Sigmoid colon (tissue), 4 donors: ENCODE results near the gene COBL.

Source experiments
- POLR2A ChIP-seq, 2 donors: fragments of 450-650 bp; IDR thresholded peaks; one replicate each; pipeline ENCODE4 v1.6.1; 2016; ENCODE audit warnings: antibody characterized with exemption in 2 of 2, mild to moderate bottlenecking in 2 of 2, moderate library complexity in 2 of 2
- POLR2AphosphoS5 ChIP-seq, 4 donors: sonication (generic); formaldehyde crosslinking; IDR thresholded peaks; one replicate each; pipeline ENCODE4 v1.6.1; 2017; ENCODE audit warnings: antibody characterized with exemption in 4 of 4
- TF ChIP-seq, protein P1 (sequence below), 4 experiments: fragments of 450-650 bp in 3 of 4; fragments of 200-600 bp in 1 of 4; IDR thresholded peaks; one replicate each; pipeline ENCODE4 v1.5.1; 2016 to 2019; ENCODE audit warnings: antibody characterized with exemption in 4 of 4, mild to moderate bottlenecking in 3 of 4, moderate library complexity in 2 of 4

DNA sequence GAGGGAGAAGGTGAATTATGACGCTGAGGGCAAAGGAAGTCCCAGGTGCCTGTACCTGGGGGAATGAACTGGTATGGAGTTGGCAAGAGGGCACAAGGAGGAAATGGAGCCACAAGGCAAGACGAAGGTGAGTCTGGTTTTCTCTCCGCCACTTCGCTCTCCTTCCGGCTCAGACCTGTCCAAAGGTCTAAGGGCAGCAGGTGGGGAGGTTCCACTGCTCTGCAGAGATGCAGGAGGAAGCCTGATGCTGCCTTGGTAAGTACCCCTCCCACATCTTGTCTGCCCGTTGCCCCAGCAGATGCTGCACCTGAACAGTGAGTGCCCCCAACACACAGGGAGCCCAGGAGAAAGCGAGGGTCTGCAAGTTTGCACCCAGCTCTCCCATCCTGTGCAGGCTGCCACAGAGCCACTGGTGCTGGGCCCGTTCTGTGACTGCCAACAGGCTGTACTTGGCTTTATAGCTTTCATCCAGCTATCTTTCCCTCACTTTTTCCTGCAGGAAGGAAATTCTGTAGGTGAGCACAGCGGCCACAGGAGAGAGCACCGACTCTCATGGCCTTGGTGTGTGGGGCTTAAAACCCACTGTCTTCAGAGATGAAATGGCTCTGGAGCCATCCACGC lies 235.2 kb downstream of the COBL start:
- TF ChIP-seq, protein P1, sequence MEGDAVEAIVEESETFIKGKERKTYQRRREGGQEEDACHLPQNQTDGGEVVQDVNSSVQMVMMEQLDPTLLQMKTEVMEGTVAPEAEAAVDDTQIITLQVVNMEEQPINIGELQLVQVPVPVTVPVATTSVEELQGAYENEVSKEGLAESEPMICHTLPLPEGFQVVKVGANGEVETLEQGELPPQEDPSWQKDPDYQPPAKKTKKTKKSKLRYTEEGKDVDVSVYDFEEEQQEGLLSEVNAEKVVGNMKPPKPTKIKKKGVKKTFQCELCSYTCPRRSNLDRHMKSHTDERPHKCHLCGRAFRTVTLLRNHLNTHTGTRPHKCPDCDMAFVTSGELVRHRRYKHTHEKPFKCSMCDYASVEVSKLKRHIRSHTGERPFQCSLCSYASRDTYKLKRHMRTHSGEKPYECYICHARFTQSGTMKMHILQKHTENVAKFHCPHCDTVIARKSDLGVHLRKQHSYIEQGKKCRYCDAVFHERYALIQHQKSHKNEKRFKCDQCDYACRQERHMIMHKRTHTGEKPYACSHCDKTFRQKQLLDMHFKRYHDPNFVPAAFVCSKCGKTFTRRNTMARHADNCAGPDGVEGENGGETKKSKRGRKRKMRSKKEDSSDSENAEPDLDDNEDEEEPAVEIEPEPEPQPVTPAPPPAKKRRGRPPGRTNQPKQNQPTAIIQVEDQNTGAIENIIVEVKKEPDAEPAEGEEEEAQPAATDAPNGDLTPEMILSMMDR (IDR thresholded peaks at IDR 0.05), result no peak
- TF ChIP-seq POLR2A (IDR thresholded peaks at IDR 0.05) (no peak), POLR2AphosphoS5 (IDR thresholded peaks at IDR 0.05) (no peak)
